ENCODE results near the gene TIGD1. TPM values are rescaled to one million over a fixed set of nuclear protein-coding genes. Genes with fewer than 3 reads are reported as not detected.

TIGD1 gene
- polyA plus RNA-seq, 1 experiment = 4.3 TPM

- POLR2A ChIA-PET = no interaction called here
- peaks cover 53% of the 10 kb centered on the region for H3K27me3 ChIP-seq (ENCODE audit: control insufficient read depth, insufficient read depth, low read length)
- no peaks in the 10 kb centered on the region for H3K9me3 ChIP-seq (ENCODE audit: control insufficient read depth, insufficient read depth, low read length)
- no peak overlapping the region for H3K4me3 ChIP-seq (ENCODE audit: low read depth, low read length)
- H3K27ac ChIP-seq (ENCODE audit: low read depth, low read length) = no peak overlapping the region
- TF ChIP-seq CTCF (IDR thresholded peaks at IDR 0.05; ENCODE audit: low read depth, low read length) = no peak
- DNase-seq (ENCODE audit: low read depth, low spot score) = no peak
- CTCF ChIA-PET = no interaction called here
Measured at GRCh38 chr2:232502911-232503808, 47.2 kb downstream of the TIGD1 start.

- Histone ChIP-seq H3K27ac (ENCODE audit: low read depth, low read length) (no peak overlapping the region), H3K4me3 (ENCODE audit: low read depth, low read length) (no peak overlapping the region), H3K9me3 (ENCODE audit: control insufficient read depth, insufficient read depth, low read length) (no peaks in the 10 kb centered on the region), H3K27me3 (ENCODE audit: control insufficient read depth, insufficient read depth, low read length) (peaks cover 51% of the 10 kb centered on the region)
- TF ChIP-seq CTCF (IDR thresholded peaks at IDR 0.05; ENCODE audit: low read depth, low read length) = no peak
- CTCF ChIA-PET = no interaction called here
- DNase-seq (ENCODE audit: low read depth, low spot score) = no peak
- POLR2A ChIA-PET = no interaction called here
Measured at GRCh38 chr2:232502511-232502910, 47.8 kb downstream of the TIGD1 start.

- no peak overlapping the region for H3K27ac ChIP-seq (ENCODE audit: low read depth, low read length)
- no peak for DNase-seq (ENCODE audit: low read depth, low spot score)
- ChIA-PET POLR2A (no interaction called here), CTCF (no interaction called here)
- H3K27me3 ChIP-seq (ENCODE audit: control insufficient read depth, insufficient read depth, low read length) = peaks cover 55% of the 10 kb centered on the region
- H3K4me3 ChIP-seq (ENCODE audit: low read depth, low read length) = no peak overlapping the region
- no peak for TF ChIP-seq CTCF (IDR thresholded peaks at IDR 0.05; ENCODE audit: low read depth, low read length)
- H3K9me3 ChIP-seq (ENCODE audit: control insufficient read depth, insufficient read depth, low read length) = no peaks in the 10 kb centered on the region
Measured at GRCh38 chr2:232501794-232502390, 48.5 kb downstream of the TIGD1 start.

- TF ChIP-seq CTCF (IDR thresholded peaks at IDR 0.05; ENCODE audit: low read depth, low read length) = no peak
- ChIA-PET CTCF (interaction anchor here (0.7 kb wide), 1 partner anchor 14 kb away, joined by 7 read pairs; no protein-coding TSS in a partner anchor), POLR2A (no interaction called here)
- H3K4me3 ChIP-seq (ENCODE audit: low read depth, low read length) = no peak overlapping the region
- no peaks in the 10 kb centered on the region for H3K9me3 ChIP-seq (ENCODE audit: control insufficient read depth, insufficient read depth, low read length)
- peaks cover 51% of the 10 kb centered on the region for H3K27me3 ChIP-seq (ENCODE audit: control insufficient read depth, insufficient read depth, low read length)
- DNase-seq (ENCODE audit: low read depth, low spot score) = no peak
- no peak overlapping the region for H3K27ac ChIP-seq (ENCODE audit: low read depth, low read length)
Measured at GRCh38 chr2:232501331-232501771, 49.0 kb downstream of the TIGD1 start.

GRCh38 chr2:232498452-232498851 lies 51.9 kb downstream of the TIGD1 start:
- TF ChIP-seq CTCF (IDR thresholded peaks at IDR 0.05; ENCODE audit: low read depth, low read length) = no peak
- DNase-seq (ENCODE audit: low read depth, low spot score) = no peak
- no peak overlapping the region for H3K4me3 ChIP-seq (ENCODE audit: low read depth, low read length)
- peaks cover 38% of the 10 kb centered on the region for H3K27me3 ChIP-seq (ENCODE audit: control insufficient read depth, insufficient read depth, low read length)
- no peaks in the 10 kb centered on the region for H3K9me3 ChIP-seq (ENCODE audit: control insufficient read depth, insufficient read depth, low read length)
- ChIA-PET POLR2A (no interaction called here), CTCF (no interaction called here)
- H3K27ac ChIP-seq (ENCODE audit: low read depth, low read length) = no peak overlapping the region
